Astrocyte of the spinal cord (primary cell): ENCODE data around the gene BMP7.
"Not testable (repeated sequence)": the region's sequence is repeated elsewhere in the genome, so short reads cannot be mapped to it uniquely, and the experiment has no call there.

Source experiments
- DNase-seq: peaks from one replicate; pipeline ENCODE4 v3.0.0; 2011; ENCODE audit warnings: low read depth, low spot score
- H3K4me3 ChIP-seq: 2 replicates; pipeline ENCODE4 v1.5.1; 2011; ENCODE audit warnings: low read depth, mild to moderate bottlenecking, low read length, moderate library complexity
- CTCF ChIP-seq: IDR thresholded peaks from 2 replicates; pipeline ENCODE4 v1.5.1; 2012; ENCODE audit warnings: low read depth, mild to moderate bottlenecking, low read length, inconsistent platforms
- in situ Hi-C: cut with HindIII; loops from 2 replicates; pipeline ENCODE4 v1.10.0; 2017; ENCODE audit warnings: low sequenced_read_pairs

BMP7 gene

GRCh38 chr20:57160985-57161384, 105.5 kb downstream of the BMP7 start:
- in situ Hi-C loops, result no loop called here
- no peak overlapping the region for H3K4me3 ChIP-seq
- no peak for DNase-seq
- no peak for TF ChIP-seq CTCF

GRCh38 chr20:57159945-57160610, 106.4 kb downstream of the BMP7 start:
- no peak overlapping the region for H3K4me3 ChIP-seq
- no peak for DNase-seq
- no peak for TF ChIP-seq CTCF
- in situ Hi-C loops, result no loop called here

GRCh38 chr20:57159193-57159851, 107.1 kb downstream of the BMP7 start:
- in situ Hi-C loops, result no loop called here
- no peak for TF ChIP-seq CTCF
- H3K4me3 ChIP-seq, result no peak overlapping the region
- DNase-seq, result no peak

- no peak overlapping the region for H3K4me3 ChIP-seq
- in situ Hi-C loops, result no loop called here
- DNase-seq, result no peak
- no peak for TF ChIP-seq CTCF
Measured at GRCh38 chr20:57158474-57158873, 108.0 kb downstream of the BMP7 start.

GRCh38 chr20:57157787-57158186, 108.7 kb downstream of the BMP7 start:
- H3K4me3 ChIP-seq, in situ Hi-C loops, DNase-seq: not testable (repeated sequence)

- in situ Hi-C loops, result no loop called here
- H3K4me3 ChIP-seq, result no peak overlapping the region
- no peak for TF ChIP-seq CTCF
- no peak for DNase-seq
Measured at GRCh38 chr20:57157106-57157691, 109.2 kb downstream of the BMP7 start.
